ENCODE results near the gene LRMDA.

GRCh38 chr10:76481178-76481577 is 1049.8 kb downstream of the LRMDA start:
- TF ChIP-seq, protein P1, sequence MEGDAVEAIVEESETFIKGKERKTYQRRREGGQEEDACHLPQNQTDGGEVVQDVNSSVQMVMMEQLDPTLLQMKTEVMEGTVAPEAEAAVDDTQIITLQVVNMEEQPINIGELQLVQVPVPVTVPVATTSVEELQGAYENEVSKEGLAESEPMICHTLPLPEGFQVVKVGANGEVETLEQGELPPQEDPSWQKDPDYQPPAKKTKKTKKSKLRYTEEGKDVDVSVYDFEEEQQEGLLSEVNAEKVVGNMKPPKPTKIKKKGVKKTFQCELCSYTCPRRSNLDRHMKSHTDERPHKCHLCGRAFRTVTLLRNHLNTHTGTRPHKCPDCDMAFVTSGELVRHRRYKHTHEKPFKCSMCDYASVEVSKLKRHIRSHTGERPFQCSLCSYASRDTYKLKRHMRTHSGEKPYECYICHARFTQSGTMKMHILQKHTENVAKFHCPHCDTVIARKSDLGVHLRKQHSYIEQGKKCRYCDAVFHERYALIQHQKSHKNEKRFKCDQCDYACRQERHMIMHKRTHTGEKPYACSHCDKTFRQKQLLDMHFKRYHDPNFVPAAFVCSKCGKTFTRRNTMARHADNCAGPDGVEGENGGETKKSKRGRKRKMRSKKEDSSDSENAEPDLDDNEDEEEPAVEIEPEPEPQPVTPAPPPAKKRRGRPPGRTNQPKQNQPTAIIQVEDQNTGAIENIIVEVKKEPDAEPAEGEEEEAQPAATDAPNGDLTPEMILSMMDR (IDR thresholded peaks at IDR 0.05): no peak
- no peak for TF ChIP-seq POLR2A (IDR thresholded peaks at IDR 0.05)
